ENCODE results near the gene MAGEF1. TPM values are rescaled to one million over a fixed set of nuclear protein-coding genes. Genes with fewer than 3 reads are reported as not detected.

MAGEF1 gene
- total RNA-seq, 4 donors from 2014 or later, result 4.2 to 22.5 (median 16.0) TPM

DNA sequence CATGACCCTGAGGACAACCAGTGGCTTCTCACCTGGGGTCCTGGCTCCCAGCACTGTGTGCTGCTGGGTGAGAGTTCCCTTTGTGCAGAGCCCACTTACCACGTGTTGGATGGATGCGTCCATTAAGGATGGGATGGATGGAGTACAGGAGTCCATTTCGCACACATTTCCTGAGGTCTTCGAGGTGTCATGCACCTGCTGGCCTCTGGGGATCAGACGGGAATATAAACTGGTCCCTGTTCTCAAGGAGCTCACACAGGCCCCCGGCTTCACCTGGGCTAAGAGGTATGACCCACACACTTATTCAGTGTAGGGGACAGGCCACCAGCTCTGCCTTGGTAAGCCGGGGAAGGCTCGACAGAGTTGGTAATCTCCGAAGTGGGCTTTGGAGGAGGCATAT, 39.5 kb downstream of the MAGEF1 start:
- Histone ChIP-seq H3K9me3 (no peaks in the 10 kb centered on the region), H3K36me3 (no peaks in the 10 kb centered on the region), H3K4me3 (no peak overlapping the region), H3K27ac (no peak overlapping the region), H3K4me1 (peaks cover 0 to 3% (median 0%) of the 10 kb centered on the region in 4 donors), H3K27me3 (no peaks in the 10 kb centered on the region)
- TF ChIP-seq, protein P1, sequence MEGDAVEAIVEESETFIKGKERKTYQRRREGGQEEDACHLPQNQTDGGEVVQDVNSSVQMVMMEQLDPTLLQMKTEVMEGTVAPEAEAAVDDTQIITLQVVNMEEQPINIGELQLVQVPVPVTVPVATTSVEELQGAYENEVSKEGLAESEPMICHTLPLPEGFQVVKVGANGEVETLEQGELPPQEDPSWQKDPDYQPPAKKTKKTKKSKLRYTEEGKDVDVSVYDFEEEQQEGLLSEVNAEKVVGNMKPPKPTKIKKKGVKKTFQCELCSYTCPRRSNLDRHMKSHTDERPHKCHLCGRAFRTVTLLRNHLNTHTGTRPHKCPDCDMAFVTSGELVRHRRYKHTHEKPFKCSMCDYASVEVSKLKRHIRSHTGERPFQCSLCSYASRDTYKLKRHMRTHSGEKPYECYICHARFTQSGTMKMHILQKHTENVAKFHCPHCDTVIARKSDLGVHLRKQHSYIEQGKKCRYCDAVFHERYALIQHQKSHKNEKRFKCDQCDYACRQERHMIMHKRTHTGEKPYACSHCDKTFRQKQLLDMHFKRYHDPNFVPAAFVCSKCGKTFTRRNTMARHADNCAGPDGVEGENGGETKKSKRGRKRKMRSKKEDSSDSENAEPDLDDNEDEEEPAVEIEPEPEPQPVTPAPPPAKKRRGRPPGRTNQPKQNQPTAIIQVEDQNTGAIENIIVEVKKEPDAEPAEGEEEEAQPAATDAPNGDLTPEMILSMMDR (IDR thresholded peaks at IDR 0.05), result no peak
- TF ChIP-seq POLR2AphosphoS5 (IDR thresholded peaks at IDR 0.05), result no peak
- DNase-seq, result no peak
- intact Hi-C loops (cut with DNase I; ENCODE audit: low total_unique reads), result no loop called here
- WGBS, 2 donors (ENCODE audit: low coverage in 1 of 2), result 80% methylated on average over 9 of the region's 9 CpGs; no CpG with 5 or more reads in 1 of the 2 donors
- in situ Hi-C loops (cut with MboI; ENCODE audit: low pct_ligation_motif_present in 1 of 4, low pct_unique_long_range_greater_than_20kb in 1 of 4, low sequenced_read_pairs in 3 of 4), result no loop called here

DNA sequence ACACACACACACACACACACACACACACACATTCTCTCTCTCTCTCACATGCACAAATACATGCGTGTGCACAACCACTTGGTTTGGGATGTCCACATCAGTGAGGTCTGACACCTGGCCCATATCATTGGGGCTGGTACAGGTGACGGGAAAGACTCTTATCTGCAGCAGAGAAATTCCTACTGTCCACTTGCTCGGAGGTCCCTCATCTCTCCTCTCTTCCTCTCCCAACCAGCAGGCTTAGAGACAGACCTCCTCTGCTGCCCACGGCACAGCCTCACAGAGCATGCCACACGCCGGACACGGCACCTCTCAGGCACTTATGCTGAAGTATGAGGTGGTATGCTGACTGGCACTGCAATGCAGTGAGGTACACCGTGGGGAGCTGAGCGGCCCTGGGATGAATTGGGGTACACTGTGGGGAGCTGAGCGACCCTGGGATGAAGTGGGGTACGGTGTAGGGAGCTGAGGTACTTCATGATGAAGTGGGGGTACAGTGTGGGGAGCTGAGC, 41.7 kb downstream of the MAGEF1 start:
- no peak overlapping the region for H3K27ac ChIP-seq
- intact Hi-C loops (cut with DNase I; ENCODE audit: low total_unique reads), result no loop called here
- H3K9me3 ChIP-seq, result no peaks in the 10 kb centered on the region
- no peaks in the 10 kb centered on the region for H3K4me1 ChIP-seq
- TF ChIP-seq POLR2A (IDR thresholded peaks at IDR 0.05) (no peak), POLR2AphosphoS5 (IDR thresholded peaks at IDR 0.05) (no peak), EP300 (IDR thresholded peaks at IDR 0.05; ENCODE audit: low read depth) (no peak)
- TF ChIP-seq, protein P1 (IDR thresholded peaks at IDR 0.05), result no peak
- no peaks in the 10 kb centered on the region for H3K27me3 ChIP-seq
- WGBS, 2 donors (ENCODE audit: low coverage in 1 of 2), result 60 to 81% methylated on average over 2 to 11 of the region's 11 CpGs
- no peak for DNase-seq
- in situ Hi-C loops (cut with MboI; ENCODE audit: low pct_ligation_motif_present in 1 of 4, low pct_unique_long_range_greater_than_20kb in 1 of 4, low sequenced_read_pairs in 3 of 4), result no loop called here
- H3K4me3 ChIP-seq, result no peak overlapping the region
- H3K36me3 ChIP-seq, result no peaks in the 10 kb centered on the region

DNA sequence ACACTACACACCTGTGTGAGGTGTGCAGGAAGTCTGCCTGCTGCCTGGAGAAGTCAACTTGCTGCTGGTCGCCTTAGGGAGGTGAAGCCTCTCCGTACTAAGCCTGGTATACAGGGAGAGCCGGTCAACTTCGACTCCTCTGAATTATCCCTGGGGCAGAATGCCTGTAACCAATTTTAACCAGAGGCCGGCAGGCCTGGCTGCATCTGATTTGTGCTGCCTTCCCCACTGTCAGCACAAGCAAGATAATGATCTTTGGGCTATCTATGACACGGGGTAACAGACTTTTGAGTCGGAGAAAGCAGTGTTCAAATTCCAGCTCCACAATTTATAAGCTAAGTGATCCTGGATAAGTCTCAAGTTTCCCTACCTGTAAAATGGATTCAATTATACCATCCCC, 42.3 kb downstream of the MAGEF1 start:
- intact Hi-C loops (cut with DNase I; ENCODE audit: low total_unique reads), result no loop called here
- TF ChIP-seq POLR2AphosphoS5 (IDR thresholded peaks at IDR 0.05) (no peak), POLR2A (IDR thresholded peaks at IDR 0.05) (no peak), EP300 (IDR thresholded peaks at IDR 0.05; ENCODE audit: low read depth) (no peak)
- TF ChIP-seq, protein P1 (IDR thresholded peaks at IDR 0.05), result no peak
- Histone ChIP-seq H3K36me3 (no peaks in the 10 kb centered on the region), H3K4me3 (no peak overlapping the region), H3K9me3 (no peaks in the 10 kb centered on the region), H3K4me1 (no peaks in the 10 kb centered on the region), H3K27me3 (no peaks in the 10 kb centered on the region), H3K27ac (no peak overlapping the region)
- in situ Hi-C loops (cut with MboI; ENCODE audit: low pct_ligation_motif_present in 1 of 4, low pct_unique_long_range_greater_than_20kb in 1 of 4, low sequenced_read_pairs in 3 of 4), result no loop called here
- no peak for DNase-seq
- WGBS, 2 donors (ENCODE audit: low coverage in 1 of 2), result 92% methylated on average over 7 of the region's 7 CpGs; no CpG with 5 or more reads in 1 of the 2 donors

DNA sequence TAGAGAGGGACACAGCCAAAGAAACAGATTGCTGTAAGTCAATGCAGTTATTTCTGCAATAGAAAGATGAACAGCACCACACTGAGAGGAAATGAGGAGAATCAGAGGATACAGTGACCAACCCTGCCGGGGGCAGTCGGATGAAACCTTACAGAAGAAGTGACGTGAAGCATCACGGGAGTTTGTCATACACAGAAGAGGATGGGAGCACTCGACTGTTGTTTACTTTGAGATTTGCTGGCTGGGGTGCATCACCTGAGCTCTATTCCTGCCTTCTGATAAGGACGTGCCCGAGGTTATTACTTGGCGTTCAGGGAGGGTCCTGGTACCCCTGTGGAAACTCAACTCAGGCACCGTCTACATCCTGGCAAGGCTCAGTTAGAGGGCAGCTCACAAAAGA, 45.4 kb downstream of the MAGEF1 start:
- Histone ChIP-seq H3K4me1 (no peaks in the 10 kb centered on the region), H3K27me3 (no peaks in the 10 kb centered on the region), H3K27ac (no peak overlapping the region), H3K4me3 (no peak overlapping the region), H3K9me3 (no peaks in the 10 kb centered on the region), H3K36me3 (no peaks in the 10 kb centered on the region)
- in situ Hi-C loops (cut with MboI; ENCODE audit: low pct_ligation_motif_present in 1 of 4, low pct_unique_long_range_greater_than_20kb in 1 of 4, low sequenced_read_pairs in 3 of 4) (no loop called here), intact Hi-C loops (cut with DNase I; ENCODE audit: low total_unique reads) (no loop called here)
- WGBS, 2 donors (ENCODE audit: low coverage in 1 of 2), result 43 to 48% methylated on average over 3 to 9 of the region's 9 CpGs
- TF ChIP-seq, protein P1 (IDR thresholded peaks at IDR 0.05), result no peak
- TF ChIP-seq EP300 (IDR thresholded peaks at IDR 0.05; ENCODE audit: low read depth), result no peak
- no peak for TF ChIP-seq POLR2AphosphoS5 (IDR thresholded peaks at IDR 0.05)
- TF ChIP-seq POLR2A (IDR thresholded peaks at IDR 0.05), result no peak
- DNase-seq, result no peak

Data from transverse colon (tissue), 4 donors.